ENCODE results near the gene STEAP1B.
"Not testable (repeated sequence)": the region's sequence is repeated elsewhere in the genome, so short reads cannot be mapped to it uniquely, and the experiment has no call there.

Gene STEAP1B

DNA sequence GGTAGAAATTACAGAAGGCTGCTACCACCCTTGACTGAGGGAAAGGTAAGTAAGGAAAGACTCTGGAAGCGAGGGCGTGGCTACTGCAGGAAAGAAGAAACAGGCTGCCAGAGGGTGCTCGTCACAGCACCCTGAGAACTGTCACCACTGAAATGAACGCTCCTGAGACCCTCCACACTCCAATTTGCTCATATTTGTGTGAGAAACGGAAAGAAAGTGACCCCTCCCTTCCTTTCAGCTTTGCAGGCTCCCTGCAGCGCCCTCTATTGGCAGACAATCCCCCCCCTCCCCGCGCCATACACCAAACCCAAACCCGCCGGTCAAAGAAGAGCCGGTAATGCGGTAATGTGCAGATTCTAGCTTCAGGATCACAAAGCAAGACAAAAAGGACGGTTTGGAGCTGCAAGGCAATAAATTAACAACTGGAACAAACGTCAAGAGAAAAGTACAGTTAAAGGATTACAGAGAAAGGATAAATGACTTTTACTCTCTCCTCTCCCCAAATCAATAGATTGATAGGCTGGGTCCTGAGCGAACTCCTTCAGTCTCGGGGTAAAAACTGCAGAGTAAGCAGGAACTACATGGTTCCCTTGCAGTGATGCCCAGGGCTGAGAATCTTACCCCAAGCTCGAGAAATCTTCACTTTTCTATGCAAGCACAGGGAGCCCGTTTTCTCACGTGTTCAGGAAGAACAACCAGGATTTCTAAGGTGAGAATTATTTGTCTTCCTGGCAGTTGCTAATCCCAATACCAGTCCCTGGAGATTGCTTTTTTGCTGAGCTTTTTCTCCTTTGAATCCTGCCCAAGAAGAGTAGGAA is 47.6 kb downstream of the STEAP1B start:
- peak; percentile 38 for DNase-seq

DNA sequence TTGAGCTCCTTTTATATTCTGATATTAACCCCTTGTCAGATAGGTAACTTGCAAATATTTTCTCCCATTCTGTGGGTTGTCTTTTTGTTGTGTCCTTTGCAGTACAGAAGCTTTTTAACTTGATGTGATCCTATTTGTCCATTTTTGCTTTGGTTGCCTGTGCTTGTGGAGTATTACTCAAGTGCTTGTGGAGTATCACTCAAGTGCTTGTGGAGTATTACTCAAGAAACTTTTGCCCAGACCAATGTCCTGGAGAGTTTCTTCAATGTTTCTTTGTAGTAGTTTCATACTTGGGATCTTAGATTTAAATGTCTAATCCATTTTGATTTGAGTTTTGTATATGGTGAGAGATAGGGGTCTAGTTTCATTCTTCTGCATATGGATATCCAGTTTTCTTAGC is 50.0 kb downstream of the STEAP1B start:
- DNase-seq: not testable (repeated sequence)

DNA sequence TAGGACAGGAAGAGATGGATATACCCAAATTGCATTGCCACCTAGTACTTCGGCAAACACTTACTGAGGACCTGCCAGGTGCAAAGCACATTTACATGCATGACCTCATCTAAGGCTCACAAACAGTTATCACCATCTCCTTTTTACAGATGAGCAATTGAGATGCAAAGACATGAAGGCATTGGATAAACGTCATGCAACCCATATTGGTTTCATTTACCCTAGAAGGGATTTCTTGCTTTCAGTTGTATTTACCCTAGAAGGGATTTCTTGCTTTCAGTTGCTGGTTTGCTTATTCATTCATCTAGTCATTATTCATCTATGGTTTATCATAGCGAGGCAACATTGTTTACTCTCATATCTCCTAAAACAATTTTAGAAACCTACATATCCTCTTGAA is 52.2 kb downstream of the STEAP1B start:
- DNase-seq: peak; percentile 75

DNA sequence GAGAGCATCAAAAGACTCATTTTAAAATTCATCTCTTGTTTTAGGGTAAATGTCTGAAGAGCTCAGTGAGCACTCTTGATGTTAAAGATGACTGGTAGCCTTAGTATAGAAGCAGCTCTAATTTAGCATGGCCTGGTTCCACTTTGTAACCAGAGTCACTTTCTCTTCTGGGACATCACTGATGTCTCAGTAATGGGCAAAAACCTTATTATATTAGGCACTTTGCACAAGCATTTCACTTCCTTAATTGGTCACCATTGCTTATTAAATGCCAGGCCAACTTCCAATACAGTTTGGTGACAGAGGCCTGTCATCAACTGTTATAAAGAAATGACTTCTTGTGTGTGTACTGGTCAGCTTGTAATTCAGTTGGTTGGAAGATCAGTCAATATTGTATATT is 53.0 kb downstream of the STEAP1B start:
- no peak for DNase-seq

DNA sequence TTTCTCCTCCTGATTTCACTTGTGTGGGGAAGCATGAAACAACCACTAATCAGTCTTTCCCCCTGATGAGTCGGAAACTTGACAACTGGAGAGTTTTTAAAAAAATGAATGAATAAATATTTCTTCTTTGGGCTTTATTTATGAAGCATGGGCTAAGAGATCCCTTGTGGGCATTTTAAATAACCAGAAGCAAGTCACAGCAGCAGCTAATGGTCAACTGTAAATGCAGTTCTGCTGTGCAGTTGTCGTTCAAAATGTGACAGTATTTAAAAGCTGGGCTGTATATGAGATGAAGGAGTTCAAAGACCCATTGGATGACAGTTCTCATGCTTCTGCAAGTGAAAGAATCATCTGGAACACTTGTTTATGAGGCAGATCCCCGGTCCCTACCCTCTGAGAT is 54.1 kb downstream of the STEAP1B start:
- DNase-seq: no peak

DNA sequence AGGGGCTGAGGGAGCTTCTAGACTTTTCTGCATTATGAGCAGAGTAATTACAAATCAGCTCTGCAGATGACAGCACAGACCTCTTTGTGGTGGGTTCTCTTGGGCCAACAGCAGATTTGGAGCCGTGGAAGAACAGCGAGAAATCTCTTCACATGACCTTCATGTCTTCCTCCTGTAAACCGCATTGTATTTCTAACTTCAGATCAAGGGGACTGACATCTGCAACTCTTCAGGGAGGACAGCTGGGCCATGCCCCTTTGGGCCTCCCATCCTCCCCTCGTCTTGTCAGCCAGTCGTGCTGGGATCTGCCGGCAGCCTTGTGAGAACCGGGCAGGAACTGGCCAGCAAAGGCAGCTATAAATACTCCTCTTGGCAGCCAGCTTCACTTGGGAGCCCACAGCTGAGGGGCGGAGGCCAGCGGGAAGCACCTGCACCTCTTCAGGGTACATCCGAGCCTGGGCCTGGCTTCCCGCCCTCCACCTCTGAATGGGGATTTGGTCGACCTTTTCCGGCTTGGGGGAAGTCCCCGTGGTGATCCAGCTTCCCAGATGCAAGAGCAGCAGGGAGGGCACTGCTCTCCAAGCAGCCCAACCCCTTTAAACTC is 54.7 kb downstream of the STEAP1B start:
- no peak for DNase-seq

DNA sequence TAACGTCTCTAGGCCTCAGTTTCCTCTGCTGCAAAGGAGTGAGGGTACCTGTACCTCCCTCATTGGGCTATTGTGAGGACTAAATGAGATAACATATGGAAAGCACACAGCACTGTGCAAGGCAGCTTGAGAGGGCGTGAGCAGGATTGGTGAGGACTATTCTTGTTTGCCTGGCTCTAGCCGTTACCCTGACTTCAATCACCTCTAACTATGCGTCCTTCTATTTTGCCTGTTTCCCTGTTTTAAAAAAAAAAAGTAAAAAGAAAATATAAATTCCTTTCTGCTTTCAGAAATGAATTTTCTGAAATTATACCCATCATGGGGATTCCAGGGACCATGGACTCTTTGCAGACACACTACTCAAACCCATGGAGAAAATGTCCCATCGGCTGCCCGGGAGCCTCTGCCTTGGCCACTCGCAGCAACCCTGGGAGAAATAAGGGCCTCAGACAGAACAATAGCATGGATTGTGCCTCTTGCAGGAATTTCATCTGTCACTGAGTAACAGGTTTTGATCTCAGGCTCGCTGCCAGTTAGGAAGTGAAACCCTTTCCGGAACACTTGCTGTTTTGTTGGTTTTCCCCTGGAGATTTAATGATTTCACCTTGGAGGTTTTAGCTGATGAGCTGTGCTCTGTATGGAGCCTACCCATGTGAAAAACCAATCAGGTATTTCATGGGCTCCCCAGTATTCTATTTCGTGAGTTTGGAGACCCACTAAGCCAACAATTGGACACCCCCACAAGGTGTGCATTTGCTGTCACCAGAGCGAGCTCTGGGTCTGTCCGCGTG is 55.6 kb downstream of the STEAP1B start:
- no peak for DNase-seq

DNA sequence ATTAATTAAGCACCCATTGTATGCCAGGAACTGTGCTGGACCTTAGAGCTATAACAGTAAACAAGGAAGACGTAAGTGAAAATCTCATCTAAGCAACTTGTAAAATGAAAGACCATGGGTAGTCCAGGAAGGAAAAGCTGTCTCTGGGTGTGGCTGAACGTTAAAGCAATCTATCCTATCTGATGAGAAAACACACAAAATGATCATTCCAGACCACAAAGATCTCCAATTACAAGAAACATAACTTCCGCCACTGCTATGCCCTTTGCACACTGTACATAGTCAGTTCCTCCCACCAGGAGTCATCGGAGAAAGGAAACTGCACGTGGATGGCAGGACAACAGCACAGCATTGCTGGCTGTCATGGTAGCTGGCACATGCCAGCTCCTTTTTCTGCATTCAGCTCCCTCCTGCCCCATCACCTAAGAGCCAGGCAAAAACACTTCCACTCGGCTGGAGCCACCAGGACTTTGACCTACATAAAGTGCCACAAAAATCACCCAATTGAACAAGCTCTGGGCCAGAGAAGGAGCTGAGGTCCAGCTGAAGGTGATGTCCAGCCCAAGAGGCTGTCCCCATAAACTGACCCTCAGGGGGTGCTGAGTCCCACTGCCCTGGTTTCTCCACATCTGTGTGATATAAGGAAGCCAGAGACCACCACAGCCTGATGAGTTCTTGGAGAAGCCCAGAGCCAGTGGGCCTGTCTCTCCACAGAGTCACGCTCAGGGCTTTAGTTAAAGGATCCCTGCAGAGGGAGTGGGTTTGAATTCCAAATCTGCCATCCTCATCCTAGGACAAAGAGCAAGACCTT is 56.4 kb downstream of the STEAP1B start:
- DNase-seq: no peak

DNA sequence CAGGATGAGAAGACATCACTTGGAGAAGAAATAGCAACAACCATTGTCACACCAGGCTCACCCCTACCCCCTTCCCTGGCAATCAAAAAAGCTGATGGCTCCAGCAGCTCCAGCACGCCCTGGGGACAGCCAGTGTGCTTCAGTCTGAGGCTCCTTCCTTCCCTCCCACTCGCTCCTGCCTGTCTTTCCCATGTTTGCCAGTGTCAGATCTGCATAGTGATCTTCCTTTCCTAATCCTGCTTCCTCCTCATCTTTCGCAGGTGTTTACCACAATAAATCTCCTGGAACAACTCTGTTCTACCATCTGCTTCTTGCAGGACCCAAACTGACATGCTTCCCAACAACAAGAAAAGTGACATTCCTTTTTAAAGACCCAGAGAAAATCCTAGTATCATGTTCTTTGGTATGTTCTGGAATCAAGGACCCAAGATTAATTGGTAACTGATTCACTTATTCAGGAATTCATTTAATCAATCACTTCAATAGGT is 57.1 kb downstream of the STEAP1B start:
- DNase-seq: no peak

DNA sequence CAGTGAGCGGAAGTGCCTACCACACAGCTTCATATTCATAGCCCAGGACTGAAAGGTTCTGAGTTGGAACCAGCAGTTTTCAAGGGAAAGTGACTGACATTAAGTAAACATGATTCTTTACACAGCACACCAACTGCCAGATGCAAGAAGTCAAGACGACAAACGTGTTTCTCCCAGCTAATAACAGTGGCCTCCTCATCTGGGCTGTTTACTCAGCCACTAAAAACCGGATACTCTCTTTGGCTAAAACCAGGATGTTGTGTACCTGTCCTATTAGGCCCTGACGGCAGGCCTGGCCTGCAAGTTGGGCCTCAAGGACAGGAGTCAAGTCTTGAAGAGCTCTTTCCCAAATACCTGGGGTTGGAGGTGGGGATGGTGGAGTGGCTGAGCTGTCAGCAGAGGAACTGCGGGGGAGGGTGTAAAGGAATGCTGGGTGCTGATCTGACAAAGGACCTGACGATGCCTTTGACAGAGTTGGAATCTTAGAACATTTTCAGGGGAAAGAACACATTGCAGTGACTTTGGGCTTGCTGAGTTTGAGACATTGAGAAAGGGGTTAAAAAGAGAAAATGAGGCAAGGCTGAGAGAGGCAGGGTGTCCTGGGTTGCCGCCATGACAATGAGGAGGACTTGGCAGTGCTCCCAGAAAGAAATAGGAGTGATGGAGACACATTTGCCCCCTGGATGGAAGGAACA is 57.7 kb downstream of the STEAP1B start:
- DNase-seq: no peak

DNA sequence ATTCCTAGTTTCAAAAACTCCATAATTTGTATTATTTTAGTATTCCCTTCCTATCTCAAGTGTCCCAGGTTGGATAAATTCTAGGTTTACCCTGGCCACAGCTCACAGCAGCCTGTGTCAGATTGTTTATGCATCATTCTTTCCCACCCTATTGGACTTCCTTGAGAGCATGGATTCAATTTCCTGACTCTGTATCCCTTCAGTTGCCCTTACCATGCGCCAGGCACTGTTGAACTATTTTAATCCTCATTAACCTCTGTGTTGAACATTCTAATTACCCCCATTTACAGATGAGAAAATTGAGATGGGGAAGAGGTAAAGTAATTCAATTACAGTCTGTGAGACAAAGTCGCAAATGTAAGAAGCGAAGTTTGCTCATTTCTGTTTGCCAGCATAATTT is 58.8 kb downstream of the STEAP1B start:
- no peak for DNase-seq

DNA sequence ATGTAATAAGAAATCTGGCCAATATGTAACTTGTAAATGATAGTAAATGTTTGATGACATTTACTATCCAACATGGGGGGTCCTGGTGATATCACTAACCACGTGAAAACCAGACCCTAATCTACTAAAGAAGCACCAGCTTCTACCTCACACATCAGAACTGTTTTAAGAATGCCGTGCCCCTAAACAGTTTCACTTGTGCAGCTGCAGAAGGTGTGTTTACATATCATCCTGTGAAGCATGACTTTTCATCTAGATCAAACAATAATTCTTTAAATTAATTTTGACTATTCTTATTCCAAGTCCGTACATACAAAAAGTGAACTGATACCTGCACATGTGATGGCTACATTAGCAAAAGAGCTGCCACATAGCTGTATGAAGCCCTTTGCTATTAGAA is 61.0 kb downstream of the STEAP1B start:
- DNase-seq: no peak

DNA sequence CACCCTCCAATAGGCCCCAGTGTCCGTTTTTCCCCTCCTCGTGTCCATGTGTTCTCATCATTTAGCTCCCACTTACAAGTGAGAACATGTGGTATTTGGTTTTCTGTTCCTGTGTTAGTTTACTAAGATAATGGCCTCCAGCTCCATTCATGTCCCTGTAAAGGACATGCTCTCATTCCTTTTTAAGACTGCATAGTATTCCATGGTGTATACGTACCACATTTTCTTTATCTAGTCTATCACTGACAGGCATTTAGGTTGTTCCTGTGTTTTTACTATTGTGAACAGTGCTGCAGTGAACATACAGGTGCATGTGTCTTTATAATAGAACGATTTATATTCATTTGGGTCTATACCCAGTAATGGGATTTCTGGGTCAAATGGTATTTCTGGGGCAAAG is 63.4 kb downstream of the STEAP1B start:
- not testable (repeated sequence) for DNase-seq

DNA sequence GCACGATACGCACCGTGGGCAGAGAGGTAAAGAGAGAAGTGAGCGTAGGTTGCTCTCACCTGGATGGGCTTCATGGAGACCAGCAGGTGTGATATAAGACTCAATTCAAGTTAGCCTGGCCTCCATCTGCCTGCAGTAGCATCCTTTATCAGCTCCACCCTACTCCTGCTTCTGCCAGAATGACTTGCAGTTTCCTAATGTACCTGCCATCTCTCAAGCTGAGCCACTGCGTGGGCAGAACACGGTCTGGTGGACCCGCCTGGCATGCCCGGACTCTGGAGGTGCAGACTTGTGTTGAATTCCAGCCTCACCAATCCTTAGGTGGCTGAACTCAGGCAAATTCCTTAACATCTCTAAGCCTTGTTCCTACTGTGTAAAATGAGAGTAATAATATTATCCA is 64.3 kb downstream of the STEAP1B start:
- no peak for DNase-seq

DNA sequence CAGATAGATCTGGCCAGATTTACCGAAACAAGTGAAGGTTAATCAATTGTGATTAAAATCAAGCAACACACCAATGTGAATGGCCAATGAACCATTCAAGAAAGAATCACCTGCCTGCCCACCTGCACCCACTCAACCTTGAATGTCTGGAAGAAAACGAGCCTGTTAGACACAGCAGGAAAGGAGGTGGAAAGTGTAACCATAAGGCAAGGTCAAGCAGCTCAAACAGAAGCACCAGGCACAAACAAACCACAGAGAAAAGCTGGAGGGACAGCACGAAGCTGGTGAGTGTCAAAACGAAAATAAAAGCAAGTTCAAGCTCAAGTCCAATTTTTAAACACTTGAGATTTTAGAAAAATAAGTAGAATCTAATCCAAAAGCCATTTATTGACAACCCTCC is 64.9 kb downstream of the STEAP1B start:
- peak; percentile 5 for DNase-seq

DNA sequence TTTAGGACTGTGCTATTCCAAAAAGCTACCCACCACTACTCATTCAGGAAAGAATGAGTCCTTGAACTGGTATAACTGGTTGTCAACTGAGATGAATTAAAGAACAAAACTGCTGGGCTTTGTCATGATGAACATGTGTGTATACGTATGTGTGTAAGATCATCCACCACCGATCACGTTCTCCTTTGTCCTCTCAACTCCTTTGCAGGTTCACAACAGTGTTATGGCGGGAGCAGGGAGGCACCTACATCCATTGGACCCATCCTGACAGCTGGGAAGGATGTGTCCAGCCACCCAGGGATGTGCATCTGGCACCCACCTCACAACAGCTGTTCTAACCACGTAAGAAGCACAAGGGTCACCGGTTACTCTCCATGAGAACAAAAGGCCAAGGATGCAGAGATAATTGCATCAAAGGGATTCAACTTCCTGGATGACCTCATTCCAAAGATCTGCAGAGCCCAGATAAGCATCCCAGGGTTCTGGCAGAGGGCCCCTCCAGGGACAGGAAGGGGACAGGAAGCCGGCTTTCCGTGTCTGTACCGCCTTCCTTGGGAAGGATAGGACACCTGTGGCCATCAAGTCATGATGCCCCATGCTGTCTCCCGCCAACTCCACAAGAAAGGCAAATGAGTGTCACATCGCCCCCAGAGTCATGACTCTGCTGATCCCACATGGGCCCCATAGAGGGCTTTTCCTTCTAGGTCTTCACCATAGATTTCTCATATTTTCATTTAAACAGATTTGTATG is 66.1 kb downstream of the STEAP1B start:
- DNase-seq: no peak

DNA sequence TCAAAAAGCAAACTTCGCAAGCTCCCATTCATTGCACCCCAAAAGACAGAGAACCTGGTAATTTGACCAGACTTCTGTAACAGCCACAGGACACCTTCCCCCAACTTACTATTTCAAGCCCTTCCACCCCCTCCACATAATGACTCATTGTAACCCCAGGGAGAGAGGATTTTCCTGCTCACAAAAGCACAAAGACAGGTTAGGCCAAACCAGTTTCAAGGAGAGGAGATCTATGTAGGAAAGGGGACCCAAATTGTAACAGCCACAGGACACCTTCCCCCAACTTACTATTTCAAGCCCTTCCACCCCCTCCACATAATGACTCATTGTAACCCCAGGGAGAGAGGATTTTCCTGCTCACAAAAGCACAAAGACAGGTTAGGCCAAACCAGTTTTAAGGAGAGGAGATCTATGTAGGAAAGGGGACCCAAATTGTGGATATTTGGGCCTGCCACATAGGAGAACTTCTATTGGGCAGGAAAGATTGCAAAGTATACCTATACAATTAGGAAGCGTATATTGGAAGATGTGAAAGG is 66.8 kb downstream of the STEAP1B start:
- DNase-seq: not testable (repeated sequence)

DNA sequence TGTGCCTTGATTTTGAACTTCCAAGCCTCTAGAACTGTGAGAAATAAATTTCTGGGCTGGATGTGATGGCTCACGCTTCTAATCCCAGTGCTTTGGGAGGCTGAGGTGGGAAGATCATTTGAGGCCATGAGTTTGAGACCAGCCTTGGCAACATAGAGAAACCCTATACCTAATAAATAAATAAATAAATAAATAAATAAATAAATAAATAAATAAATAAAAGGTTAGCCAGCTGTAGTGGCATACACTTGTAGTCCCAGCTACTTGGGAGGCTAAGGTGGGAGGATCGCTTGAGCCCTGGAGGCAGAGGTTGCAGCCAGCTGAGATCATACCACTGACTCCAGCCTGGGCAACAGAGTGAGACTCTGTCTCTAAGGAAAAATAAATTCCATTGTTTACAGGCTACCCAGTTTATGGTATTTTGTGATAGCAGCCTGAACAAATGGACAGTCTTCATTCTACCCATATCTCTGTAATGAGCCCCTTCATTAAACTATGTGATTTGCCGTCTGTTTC is 67.7 kb downstream of the STEAP1B start:
- no peak for DNase-seq

DNA sequence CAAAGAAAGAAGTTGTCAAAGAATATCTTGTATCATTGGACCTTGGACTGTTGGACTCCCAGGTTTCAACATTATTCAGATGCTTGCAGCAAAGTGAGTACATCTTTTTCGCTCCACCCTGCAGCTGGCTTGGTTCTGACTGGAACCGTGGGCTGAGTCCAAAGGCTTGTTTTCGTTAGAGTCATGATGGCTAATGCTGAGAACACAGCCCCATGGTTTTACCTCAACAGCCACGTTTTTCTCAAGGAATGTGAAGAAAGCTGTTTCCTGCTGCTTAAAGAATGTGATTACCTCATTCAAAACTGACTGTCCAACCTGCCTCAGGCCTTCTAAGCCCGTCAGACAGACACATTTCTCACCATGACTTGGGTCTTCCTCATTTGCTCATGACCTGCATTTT is 69.5 kb downstream of the STEAP1B start:
- no peak for DNase-seq

DNA sequence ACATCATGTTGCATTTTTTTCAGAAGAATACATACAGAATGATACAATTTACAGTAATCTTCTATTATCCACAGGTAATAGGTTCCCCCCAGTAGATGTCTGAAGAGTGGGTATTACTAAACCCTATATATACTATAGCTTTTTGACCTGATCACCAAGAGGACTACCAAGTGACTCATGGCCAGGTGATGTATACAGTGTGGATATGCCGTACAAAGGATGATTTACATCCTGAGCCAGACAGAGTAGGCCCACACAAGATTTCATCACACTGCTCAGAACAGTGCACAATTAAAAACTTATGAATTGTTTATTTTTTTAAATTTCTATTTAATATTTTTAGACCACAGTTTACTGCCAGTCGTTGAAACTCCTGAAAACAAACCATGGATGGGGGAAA is 70.6 kb downstream of the STEAP1B start:
- no peak for DNase-seq

DNA sequence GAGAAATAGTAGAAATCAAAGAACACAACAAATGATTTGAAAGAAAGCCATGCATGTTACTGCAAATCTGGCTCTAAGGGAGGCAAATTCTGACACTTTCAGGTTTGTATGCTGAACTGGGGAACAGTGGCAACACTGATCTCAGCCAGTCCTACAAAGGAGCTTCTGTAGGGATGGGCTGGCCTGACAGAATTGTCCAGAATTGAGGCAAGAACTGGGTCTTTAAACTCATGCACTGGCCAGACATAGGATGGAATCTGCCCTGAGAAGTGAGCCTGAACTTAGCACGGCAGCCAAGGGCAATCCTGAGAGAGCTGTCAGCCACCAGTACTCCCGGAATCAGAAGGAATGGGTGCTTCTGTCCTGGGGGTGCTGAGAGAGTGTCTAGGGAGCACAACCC is 72.1 kb downstream of the STEAP1B start:
- no peak for DNase-seq
